MM.1S (cell line): ENCODE results near the gene DCUN1D3.
"Not testable (repeated sequence)": the region's sequence is repeated elsewhere in the genome, so short reads cannot be mapped to it uniquely, and the experiment has no call there.

Experiments
- DNase-seq: peaks from one replicate; pipeline ENCODE4 v3.0.0-alpha.2; 2015
- H2AFZ ChIP-seq: fragments of 300-600 bp; sonication (generic); 2 replicates; pipeline ENCODE4 v1.6.0; 2016; ENCODE audit warnings: antibody characterized with exemption, low read length
- H3F3A ChIP-seq: fragments of 300-600 bp; sonication (generic); 2 replicates; pipeline ENCODE4 v1.6.1; 2016; ENCODE audit warnings: mild to moderate bottlenecking, antibody characterized with exemption, low read length, moderate library complexity, mixed read lengths; ENCODE audit not compliant: insufficient read depth
- H3K27ac ChIP-seq: fragments of 300-600 bp; sonication (generic); 2 replicates; pipeline ENCODE4 v1.5.1; 2016; ENCODE audit warnings: mild to moderate bottlenecking, low read length
- H3K27me3 ChIP-seq: fragments of 300-600 bp; sonication (generic); replicated peaks from 2 replicates; pipeline ENCODE4 v1.6.0; 2016; ENCODE audit warnings: low read length; ENCODE audit not compliant: insufficient read depth
- H3K36me3 ChIP-seq: fragments of 300-600 bp; sonication (generic); replicated peaks from 2 replicates; pipeline ENCODE4 v1.6.1; 2016; ENCODE audit warnings: mild to moderate bottlenecking, low read length, mixed read lengths; ENCODE audit not compliant: insufficient read depth
- H3K4me1 ChIP-seq: fragments of 300-600 bp; sonication (generic); 2 replicates; pipeline ENCODE4 v1.6.1; 2016; ENCODE audit warnings: low read length, mixed read lengths
- H3K4me2 ChIP-seq: fragments of 300-600 bp; sonication (generic); 2 replicates; pipeline ENCODE4 v1.6.0; 2016; ENCODE audit warnings: low read depth, low read length
- H3K4me3 ChIP-seq: fragments of 300-600 bp; sonication (generic); 2 replicates; pipeline ENCODE4 v1.5.1; 2016; ENCODE audit warnings: low read length, mixed read lengths
- H3K79me2 ChIP-seq: fragments of 300-600 bp; sonication (generic); 2 replicates; pipeline ENCODE4 v1.6.1; 2016; ENCODE audit warnings: mixed run types, low read length, mixed read lengths
- H3K9ac ChIP-seq: fragments of 300-600 bp; sonication (generic); 2 replicates; pipeline ENCODE4 v1.6.1; 2016; ENCODE audit warnings: low read length, mixed read lengths
- H3K9me2 ChIP-seq: fragments of 300-600 bp; sonication (generic); replicated peaks from 2 replicates; pipeline ENCODE4 v1.6.1; 2016; ENCODE audit warnings: mild to moderate bottlenecking, low read length, mixed read lengths; ENCODE audit not compliant: insufficient read depth
- H3K9me3 ChIP-seq: fragments of 300-600 bp; sonication (generic); replicated peaks from 2 replicates; pipeline ENCODE4 v1.6.1; 2016; ENCODE audit warnings: mild to moderate bottlenecking, low read length, mixed read lengths; ENCODE audit not compliant: insufficient read depth
- H4K20me1 ChIP-seq: fragments of 300-600 bp; sonication (generic); 2 replicates; pipeline ENCODE4 v1.6.1; 2016; ENCODE audit warnings: mild to moderate bottlenecking, low read length, moderate library complexity, mixed read lengths; ENCODE audit not compliant: insufficient read depth
- EZH2 ChIP-seq: fragments of 300-600 bp; sonication (generic); optimal IDR thresholded peaks from 2 replicates; pipeline ENCODE3; 2017; ENCODE audit warnings: low read depth, mild to moderate bottlenecking, antibody characterized with exemption, low read length, mixed read lengths
- EZH2phosphoT487 ChIP-seq: fragments of 300-600 bp; sonication (generic); IDR thresholded peaks from 2 replicates; pipeline ENCODE4 v1.6.1; 2018; ENCODE audit warnings: antibody characterized with exemption, low read length
- TF ChIP-seq, protein P1 (sequence below): fragments of 300-600 bp; sonication (generic); IDR thresholded peaks from 2 replicates; pipeline ENCODE4 v1.5.1; 2016; ENCODE audit warnings: antibody characterized with exemption, low read length, mixed read lengths

The DCUN1D3 gene

DNA sequence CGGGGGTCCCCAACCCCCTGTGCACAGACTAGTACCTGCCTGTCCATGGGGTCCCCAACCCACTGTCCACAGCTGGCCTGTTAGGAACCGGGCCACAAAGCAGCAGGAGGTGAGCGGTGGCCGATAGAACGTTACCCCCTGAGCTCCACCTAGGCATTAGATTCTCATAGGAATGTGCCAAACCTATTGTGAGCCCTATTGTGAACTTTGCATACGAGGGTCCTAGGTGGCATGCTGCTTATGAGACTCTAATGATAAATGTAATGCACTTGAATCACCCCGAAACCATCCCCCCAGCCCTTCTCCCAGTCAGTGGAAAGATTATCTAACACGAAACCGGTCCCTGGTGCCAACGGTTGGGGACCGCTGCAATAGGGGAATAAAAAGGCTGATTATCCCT is 92.3 kb downstream of the DCUN1D3 start:
- Histone ChIP-seq H3K9ac (peak overlapping the region; percentile 82; the same call in 1 of the 2 replicates), H4K20me1 (no peaks in the 10 kb centered on the region), H3K4me2 (peak overlapping the region; percentile 94; the same call in 1 of the 2 replicates), H3F3A (peaks cover 16% of the 10 kb centered on the region; the same call in 1 of the 2 replicates), H3K79me2 (0 out of 2 replicates have a peak, but pooled peaks cover 2% of the 10 kb centered on the region), H3K9me3 (no peaks in the 10 kb centered on the region), H3K4me3 (peak overlapping the region; percentile 92; the same call in 1 of the 2 replicates), H3K4me1 (peaks cover 3% of the 10 kb centered on the region; the same call in 1 of the 2 replicates), H3K27ac (no peak overlapping the region), H3K9me2 (no peaks in the 10 kb centered on the region), H2AFZ (no peak overlapping the region), H3K27me3 (no peaks in the 10 kb centered on the region), H3K36me3 (no peaks in the 10 kb centered on the region)
- no peak for DNase-seq
- TF ChIP-seq, protein P1, sequence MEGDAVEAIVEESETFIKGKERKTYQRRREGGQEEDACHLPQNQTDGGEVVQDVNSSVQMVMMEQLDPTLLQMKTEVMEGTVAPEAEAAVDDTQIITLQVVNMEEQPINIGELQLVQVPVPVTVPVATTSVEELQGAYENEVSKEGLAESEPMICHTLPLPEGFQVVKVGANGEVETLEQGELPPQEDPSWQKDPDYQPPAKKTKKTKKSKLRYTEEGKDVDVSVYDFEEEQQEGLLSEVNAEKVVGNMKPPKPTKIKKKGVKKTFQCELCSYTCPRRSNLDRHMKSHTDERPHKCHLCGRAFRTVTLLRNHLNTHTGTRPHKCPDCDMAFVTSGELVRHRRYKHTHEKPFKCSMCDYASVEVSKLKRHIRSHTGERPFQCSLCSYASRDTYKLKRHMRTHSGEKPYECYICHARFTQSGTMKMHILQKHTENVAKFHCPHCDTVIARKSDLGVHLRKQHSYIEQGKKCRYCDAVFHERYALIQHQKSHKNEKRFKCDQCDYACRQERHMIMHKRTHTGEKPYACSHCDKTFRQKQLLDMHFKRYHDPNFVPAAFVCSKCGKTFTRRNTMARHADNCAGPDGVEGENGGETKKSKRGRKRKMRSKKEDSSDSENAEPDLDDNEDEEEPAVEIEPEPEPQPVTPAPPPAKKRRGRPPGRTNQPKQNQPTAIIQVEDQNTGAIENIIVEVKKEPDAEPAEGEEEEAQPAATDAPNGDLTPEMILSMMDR, result no peak
- TF ChIP-seq EZH2phosphoT487 (no peak), EZH2 (no peak)

DNA sequence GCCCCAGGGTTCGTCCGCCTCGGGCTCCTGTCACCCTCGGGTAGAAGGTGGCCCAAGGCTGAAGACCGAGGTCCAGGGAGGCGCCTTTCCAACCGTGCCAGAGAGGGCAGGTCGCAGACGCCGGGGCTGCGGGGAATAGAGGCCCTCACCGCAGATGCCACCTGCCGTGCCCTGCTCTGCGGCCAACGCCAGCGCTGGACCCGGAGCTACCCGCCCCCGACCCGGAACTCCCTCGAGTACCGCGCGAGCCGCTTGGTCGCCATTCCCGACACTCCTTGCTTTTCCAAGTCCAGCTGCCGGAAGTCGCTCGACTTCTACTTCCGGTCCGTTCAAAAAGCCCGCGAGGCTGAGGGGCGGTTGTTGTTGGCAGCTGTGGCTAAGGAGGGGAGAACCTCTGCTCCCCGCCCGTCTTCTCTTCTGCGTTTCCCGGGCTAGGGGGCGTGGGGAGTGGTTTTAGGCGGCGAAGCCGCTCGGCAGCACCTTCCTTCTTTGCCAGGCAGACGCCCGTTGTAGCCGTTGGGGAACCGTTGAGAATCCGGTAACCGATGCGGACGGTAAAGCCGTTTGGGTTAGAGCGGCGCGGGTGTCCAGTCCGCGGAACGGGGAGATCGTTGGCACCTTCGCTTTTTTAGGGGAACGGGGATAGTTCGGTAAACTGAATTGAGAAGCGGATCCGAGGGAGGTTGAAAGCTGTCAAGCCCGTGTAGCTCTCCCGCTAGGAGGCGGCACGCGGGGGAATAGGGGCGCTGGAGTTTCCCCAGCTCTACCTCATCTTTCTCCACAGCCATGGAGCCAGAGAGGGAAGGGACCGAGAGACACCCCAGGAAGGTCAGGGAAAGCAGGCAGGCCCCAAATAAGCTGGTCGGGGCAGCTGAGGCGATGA is 93.7 kb downstream of the DCUN1D3 start, which contains the start of the genes ERI2 and REXO5:
Gene ERI2 (minus strand): TSS at position 305 of the 883 bp plus-strand sequence. CDS start 42 bp downstream, at position 263.
Gene REXO5 (plus strand): TSS at position 360 of the 883 bp plus-strand sequence. CDS start 427 bp downstream, at position 787.
- no peak for TF ChIP-seq EZH2phosphoT487
- TF ChIP-seq, protein P1, result peak; percentile 53
- no peak for TF ChIP-seq EZH2
- Histone ChIP-seq H2AFZ (peak within 1 kb of the TSS; percentile 98), H3K4me1 (peaks cover 3% of the 10 kb centered on the region; the same call in 1 of the 2 replicates)

DNA sequence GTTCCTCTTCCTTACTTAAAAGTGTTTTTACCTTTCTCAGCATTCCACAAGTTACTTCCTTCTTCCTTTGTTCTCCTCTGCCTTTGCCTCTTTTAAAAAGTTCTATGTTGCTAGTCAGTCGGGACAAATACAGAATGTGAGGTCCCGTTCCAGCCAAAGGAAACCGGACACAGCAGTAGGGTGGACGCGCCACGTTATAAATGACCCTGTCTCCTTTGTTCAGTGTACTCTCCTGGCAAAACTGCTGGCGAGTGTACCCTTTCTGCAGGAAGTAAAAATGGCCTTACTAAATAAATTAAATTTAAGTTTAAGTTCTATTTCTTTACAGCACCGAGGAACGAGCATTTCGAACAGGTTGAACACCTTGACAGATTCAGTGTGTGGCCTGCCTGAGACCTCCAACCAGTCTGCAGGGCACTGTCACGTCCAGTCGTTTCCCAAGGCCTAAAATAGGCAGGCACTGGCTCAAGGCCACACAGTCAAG is 94.4 kb downstream of the DCUN1D3 start:
- Histone ChIP-seq H3F3A (peaks cover 16% of the 10 kb centered on the region; the same call in 1 of the 2 replicates), H3K27ac (peak overlapping the region; percentile 72; the same call in 1 of the 2 replicates)

More for the DNA sequence above, 93.7 kb downstream of the DCUN1D3 start, which contains the start of the genes ERI2 and REXO5:
- Histone ChIP-seq H3K27ac (peak within 1 kb of the TSS; percentile 72), H3K9ac (peak within 1 kb of the TSS; percentile 82), H3K9me2 (no peaks in the 10 kb centered on the region), H3F3A (peaks cover 16% of the 10 kb centered on the region; the same call in 1 of the 2 replicates), H3K27me3 (no peaks in the 10 kb centered on the region), H3K4me2 (peak within 1 kb of the TSS; percentile 94), H3K4me3 (peak within 1 kb of the TSS; percentile 92), H4K20me1 (no peaks in the 10 kb centered on the region), H3K36me3 (no peaks in the 10 kb centered on the region), H3K9me3 (no peaks in the 10 kb centered on the region), H3K79me2 (0 out of 2 replicates have a peak, but pooled peaks cover 2% of the 10 kb centered on the region)
- peak; percentile 82 for DNase-seq

More for the DNA sequence above, 94.4 kb downstream of the DCUN1D3 start:
- H3K27me3 ChIP-seq, H3K36me3 ChIP-seq, H3K9me3 ChIP-seq, H3K9me2 ChIP-seq, DNase-seq, H3K4me1 ChIP-seq, H3K79me2 ChIP-seq, H4K20me1 ChIP-seq: not testable (repeated sequence)
- H2AFZ ChIP-seq, result peak overlapping the region; percentile 98
- peak overlapping the region; percentile 92 for H3K4me3 ChIP-seq
- H3K9ac ChIP-seq, result peak overlapping the region; percentile 82; the same call in 1 of the 2 replicates
- peak overlapping the region; percentile 94 for H3K4me2 ChIP-seq
